Fibroblast of skin of scalp (primary cell): ENCODE data around the gene RPS14.
"Not testable (repeated sequence)": the region's sequence is repeated elsewhere in the genome, so short reads cannot be mapped to it uniquely, and the experiment has no call there.

Experiments
- DNase-seq: peaks from one replicate; pipeline ENCODE4 v3.0.0-alpha.2; 2013

The RPS14 gene

GRCh38 chr5:150443242-150444075 lies 6.1 kb downstream of the RPS14 start:
- DNase-seq, result no peak

DNA sequence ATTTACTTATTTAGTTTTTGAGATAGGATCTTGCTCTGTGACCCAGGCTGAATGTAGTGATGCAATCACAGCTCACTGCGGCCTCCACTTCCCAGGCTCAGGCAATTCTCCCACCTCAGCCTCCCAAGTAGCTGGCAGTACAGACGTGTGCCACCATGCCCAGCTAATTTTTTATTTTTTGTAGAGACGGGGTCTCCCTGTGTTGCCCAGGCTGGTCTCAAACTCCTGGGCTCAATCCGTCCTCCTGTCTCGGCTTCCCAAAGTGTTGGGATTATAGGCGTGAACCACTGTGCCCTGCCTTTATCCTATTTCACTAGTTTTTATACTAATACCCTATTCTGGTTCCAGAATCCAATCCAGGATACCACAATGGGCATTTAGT lies 6.8 kb downstream of the RPS14 start:
- DNase-seq, result no peak

- no peak for DNase-seq
Measured at GRCh38 chr5:150441813-150442698, 7.5 kb downstream of the RPS14 start.

DNA sequence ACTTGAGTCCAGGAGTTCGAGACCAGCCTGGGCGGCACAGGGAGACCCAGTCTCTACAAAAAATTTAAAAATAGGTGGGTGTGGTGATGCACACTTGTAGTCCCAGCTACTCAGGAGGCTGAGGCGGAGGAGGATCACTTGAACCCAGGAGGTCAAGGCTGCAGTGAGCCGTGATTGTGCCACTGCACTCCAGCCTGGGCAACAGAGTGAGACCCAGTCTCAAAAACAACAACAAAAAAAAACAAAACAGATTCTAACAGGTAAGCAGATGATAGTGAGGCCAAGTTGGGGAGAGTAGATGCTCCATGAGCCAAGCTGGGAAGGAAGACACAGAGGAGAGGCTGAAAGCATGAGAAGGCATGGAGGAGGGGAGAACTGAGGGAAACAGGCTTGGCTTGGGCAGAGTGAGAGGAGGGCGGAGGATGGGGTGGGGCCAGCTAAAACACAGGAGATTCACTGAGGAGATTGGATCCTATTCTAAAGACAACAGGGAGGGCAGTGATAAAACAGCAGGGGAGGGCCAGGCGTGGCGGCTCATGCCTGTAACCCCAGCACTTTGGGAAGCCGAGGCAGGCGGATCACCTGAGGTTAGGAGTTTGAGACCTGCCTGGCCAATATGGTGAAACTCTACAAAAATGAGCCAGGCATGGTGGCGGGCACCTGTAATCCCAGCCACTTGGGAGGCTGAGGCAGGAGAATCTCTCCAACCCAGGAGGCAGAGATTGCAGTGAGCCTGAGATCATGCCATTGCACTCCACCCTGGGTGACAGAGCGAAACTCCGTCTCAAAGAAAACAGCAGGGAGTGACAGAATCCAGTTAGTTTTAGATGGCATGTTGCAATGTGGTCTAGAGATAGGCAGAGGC lies 8.4 kb downstream of the RPS14 start:
- DNase-seq, result no peak

DNA sequence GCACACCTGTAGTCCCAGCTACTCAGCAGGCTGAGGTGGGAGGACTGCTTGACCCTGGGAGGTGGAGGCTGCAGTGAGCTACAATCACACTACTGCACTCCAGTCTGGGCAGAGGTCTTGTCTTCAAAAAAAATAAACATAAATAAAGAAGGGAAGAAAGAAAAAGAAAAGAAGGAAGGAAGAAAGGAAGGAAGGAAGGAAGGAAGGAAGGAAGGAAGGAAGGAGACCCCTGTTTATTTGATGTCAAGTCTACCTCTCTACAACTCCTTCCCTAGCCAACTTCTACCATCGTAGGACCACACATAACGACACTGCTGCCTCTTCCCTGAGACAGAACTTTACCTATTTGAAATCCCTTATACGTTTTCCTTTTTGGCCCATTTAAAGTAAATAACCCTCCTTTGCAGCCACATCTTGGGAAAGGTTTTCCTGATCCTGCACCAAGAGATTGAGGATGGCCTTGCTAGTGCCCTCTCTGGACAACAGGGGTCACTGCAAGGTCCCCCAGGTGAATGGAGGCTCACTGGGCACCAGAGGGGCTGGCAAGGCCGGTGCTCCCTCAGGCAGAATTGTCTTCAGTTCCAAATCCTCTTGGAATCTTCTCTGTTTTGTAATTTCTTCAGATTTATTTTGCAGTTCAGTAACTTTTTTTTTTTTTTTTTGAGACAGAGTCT lies 10.5 kb downstream of the RPS14 start:
- DNase-seq, result no peak

DNA sequence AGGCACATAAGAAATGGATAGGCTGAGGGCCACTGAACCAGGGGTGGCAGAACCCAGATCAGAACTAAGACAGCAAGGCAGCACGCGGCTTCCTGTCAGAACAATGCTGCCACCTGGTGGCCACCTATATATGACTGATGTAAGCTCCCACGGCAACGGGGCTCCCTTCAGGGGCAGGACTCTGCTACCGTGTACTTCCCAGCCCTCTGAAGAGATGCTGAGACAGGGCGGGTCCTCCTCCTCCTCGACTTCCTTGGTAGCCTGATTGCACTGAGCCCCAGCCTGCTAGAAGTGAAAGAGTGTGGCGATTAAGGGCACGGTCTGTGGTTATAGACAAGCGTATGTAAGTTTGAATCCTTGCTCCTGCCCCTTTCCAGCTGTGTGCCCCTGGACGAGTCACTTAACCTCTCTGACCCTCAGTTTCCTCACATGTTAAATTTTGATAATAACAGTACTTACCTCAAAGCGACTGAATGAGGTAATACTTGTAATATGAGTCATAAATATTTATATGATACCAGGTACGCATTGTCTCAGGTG lies 13.3 kb downstream of the RPS14 start:
- peak; percentile 83 for DNase-seq

- peak; percentile 84 for DNase-seq
Measured at GRCh38 chr5:150434464-150434863, 15.1 kb downstream of the RPS14 start.

DNA sequence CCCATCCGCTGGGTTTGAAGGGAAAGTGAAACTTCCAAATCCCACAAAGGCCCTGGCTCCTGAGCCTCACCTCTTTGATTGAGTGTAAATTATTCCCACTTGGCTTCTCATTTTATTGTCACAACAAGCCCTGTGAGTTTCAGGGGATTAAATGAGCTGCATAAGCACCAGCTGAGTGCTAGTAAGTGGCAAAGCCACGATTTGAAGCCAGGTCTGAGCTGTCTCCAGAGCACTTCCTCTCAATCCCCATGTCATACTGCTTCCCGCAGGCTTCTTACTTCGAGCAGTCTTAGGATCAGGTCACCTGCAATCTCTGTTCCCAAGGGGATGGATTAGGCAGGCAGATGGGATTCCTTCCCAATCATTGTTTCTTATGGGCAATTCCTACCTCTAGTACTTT lies 18.0 kb downstream of the RPS14 start:
- no peak for DNase-seq

DNA sequence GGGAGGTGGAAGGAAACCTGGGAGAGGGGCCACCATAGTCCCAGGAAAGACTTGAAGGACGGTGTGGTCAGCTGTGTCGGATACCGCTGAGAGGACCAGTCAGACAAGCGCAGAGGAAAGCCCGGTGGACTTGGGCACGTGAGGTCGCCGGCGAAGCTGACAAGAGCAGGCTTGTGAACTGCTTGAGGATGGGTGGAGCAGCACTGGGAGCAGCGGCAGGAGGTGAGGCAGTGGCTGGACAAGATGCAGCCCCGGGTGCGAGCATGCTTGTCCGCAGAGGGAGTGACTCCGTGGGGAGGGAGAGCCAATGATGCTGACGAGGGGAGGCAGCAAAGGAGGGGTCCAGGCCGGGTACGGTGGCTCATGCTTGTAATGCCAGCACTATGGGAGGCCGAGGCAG lies 18.5 kb downstream of the RPS14 start:
- DNase-seq, result no peak

GRCh38 chr5:150429410-150429873 lies 20.1 kb downstream of the RPS14 start:
- DNase-seq, result no peak

DNA sequence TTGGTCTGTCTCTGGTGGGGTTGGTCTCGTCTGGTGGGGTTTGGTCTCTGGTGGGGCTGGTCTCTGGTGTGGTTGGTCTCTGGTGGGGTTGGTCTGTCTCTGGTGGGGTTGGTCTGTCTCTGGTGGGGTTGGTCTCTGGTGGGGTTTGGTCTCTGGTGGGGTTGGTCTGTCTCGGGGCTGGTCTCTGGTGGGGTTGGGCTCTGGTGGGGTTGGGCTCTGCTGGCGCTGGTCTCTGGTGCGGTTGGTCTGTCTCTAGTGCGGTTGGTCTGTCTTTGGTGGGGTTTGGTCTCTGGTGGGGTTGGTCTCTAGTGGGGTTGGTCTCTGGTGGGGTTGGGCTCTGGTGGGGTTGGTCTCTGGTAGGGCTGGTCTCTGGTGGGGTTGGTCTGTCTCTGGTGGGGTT lies 20.6 kb downstream of the RPS14 start:
- DNase-seq, result no peak

DNA sequence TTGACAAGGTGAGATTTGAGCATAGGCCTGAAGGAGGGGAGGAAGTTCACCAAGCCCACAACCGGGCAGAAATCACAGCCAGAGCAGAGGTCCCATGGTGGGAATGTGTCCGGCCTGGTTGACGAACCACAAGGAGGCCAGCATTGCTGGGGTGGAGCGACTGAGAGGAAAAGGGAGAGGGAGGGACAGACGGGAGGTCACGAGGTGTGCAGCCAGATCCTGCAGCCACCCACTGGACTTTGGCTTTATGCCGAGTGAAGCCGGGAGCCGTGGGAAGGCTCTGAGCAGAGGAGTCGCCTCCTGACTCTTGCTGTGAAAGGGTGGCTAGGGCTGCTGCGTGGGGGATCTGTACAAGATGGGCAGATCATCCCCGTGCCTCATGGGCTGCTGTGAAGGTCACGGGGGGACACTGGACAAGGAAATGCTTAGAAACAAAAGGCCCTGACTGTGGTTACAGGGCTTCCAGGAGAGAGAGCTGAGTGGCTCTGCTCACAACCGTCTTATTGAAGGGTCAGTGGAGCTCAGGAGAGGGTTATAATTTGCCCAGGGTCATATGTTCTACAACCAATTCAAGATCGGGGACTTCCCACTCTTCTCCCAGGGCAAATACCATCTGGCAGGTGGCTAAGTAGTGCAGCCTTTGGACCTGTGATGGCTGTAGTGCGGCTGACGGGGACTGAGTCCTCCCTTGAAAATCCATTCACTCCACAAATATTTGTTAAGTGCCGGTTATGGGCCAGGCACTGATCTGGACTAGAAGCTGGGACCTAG lies 21.2 kb downstream of the RPS14 start:
- no peak for DNase-seq

GRCh38 chr5:150426165-150426564 lies 23.4 kb downstream of the RPS14 start:
- DNase-seq, result not testable (repeated sequence)

- no peak for DNase-seq
Measured at GRCh38 chr5:150422758-150423157, 26.8 kb downstream of the RPS14 start.

DNA sequence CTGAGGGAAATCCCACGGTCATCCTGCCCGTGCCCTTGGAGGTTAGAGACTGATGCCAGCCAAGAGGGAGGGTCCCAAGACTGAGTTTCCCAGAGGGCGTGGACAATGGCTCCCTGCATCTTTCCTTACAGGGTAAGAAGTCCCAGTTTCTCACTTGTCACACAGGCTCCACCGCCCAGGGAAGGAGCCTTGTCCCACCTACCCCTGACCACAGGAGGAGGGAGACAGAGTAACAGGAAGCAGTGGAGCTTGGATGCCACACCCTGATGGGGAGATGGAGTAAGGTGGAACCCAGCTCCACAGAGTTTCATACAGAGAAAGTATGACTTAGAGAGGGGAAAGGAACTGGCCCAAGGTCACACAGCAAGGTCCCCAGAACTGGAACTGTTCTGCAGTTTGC lies 27.5 kb downstream of the RPS14 start:
- DNase-seq, result no peak

DNA sequence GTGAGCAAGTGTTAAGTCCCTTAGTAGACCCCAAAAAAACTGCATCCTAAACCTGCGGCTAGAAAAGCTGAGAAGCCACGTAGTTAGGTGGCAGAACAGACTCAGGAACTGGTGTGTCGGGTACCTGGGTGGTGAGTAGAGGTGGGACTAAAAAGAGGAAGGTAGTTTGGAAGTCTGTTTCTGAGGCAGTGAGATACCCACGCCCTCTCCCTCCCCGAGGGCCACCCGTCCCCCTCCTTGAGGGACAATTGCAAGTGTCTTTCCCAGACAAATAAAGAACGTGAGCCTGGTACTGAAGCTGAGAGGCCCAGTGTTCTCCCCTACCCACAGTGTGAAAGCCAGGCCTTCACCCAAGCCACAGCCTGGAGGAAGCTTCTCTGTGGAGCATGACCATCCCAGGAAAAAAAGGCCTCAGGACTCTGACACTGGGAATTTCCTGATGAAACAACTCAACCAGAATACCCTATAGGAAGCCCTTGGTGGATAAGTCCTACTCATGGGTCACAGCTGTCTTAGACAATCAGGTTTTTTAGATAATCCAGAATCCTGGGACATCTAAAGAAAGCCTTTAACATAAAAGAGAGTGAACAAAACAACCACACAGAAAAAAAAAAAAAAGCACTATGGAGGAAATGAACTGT lies 29.8 kb downstream of the RPS14 start:
- DNase-seq, result no peak

DNA sequence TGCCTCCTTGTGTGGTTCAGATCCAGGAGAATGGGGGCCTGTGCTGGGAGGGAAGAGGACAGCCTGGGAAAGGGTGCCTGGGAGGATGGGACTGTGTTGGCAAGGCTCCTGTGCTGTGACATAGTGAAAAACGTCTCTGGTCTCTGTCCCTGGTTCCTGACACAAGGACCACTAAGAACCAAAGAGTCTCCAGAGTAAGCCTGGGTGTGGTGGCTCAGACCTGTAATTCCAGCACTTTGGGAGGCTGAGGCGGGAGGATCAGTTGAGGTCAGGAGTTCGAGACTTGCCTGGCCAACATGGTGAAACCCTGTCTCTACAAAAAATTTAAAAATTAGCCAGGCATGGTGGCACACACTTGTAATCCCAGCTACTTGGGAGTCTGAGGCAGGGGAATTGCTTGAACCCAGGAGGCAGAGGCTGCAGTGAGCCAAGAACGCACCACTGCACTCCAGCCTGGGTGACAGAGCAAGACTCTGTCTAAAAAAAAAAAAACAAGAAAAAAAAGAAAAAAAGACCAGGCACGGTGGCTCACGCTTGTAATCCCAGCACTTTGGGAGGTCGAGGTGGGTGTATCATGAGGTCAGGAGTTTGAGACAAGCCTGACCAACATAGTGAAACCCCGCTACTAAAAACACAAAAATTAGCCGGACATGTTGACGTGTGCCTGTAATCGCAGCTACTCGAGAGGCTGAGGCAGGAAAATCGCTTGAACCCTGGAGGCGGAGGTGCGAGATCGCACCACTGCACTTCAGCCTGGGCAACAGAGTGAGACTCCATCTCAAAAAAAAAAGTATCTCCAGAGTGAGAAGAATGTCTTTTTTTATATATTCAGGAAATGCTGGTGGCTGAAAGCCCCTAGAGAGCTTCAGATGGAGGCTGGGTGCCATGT lies 35.4 kb downstream of the RPS14 start:
- not testable (repeated sequence) for DNase-seq

- no peak for DNase-seq
Measured at GRCh38 chr5:150413176-150413901, 36.2 kb downstream of the RPS14 start.
